Stimulated activated CD4-positive, alpha-beta T cell treated with anti-CD3 and anti-CD28 coated beads, TNF-alpha, amount 100 ng/mL, for 1 hour (primary cell): Measurements from ENCODE around the gene TDRD9.

ENCODE experiments used
- DNase-seq, 3 donors: peaks; one replicate each; pipeline ENCODE4 v3.0.0-alpha.2; 2020; ENCODE audit warnings: low read depth in 3 of 3, low spot score in 1 of 3

The TDRD9 gene

GRCh38 chr14:103890821-103891666 lies 37.2 kb upstream of the TDRD9 start:
- DNase-seq: no peak

GRCh38 chr14:103891667-103892215 lies 36.5 kb upstream of the TDRD9 start:
- DNase-seq: no peak

- DNase-seq: no peak
Measured at GRCh38 chr14:103892247-103892646, 36.0 kb upstream of the TDRD9 start.

- no peak for DNase-seq
Measured at GRCh38 chr14:103894034-103894722, 34.1 kb upstream of the TDRD9 start.

GRCh38 chr14:103894723-103895059 lies 33.6 kb upstream of the TDRD9 start:
- DNase-seq: no peak

- DNase-seq: no peak
Measured at GRCh38 chr14:103896578-103896977, 31.7 kb upstream of the TDRD9 start.

- DNase-seq: no peak
Measured at GRCh38 chr14:103897075-103897947, 30.9 kb upstream of the TDRD9 start.

- DNase-seq: no peak
Measured at GRCh38 chr14:103898204-103898603, 30.1 kb upstream of the TDRD9 start.

GRCh38 chr14:103898711-103899110 lies 29.5 kb upstream of the TDRD9 start:
- no peak for DNase-seq

- no peak for DNase-seq
Measured at GRCh38 chr14:103899316-103899715, 28.9 kb upstream of the TDRD9 start.

GRCh38 chr14:103899833-103900232 lies 28.4 kb upstream of the TDRD9 start:
- no peak for DNase-seq

GRCh38 chr14:103904493-103905107 lies 23.7 kb upstream of the TDRD9 start:
- DNase-seq: no peak

GRCh38 chr14:103905842-103906456 lies 22.3 kb upstream of the TDRD9 start:
- DNase-seq: no peak

GRCh38 chr14:103908580-103908979 lies 19.7 kb upstream of the TDRD9 start:
- no peak for DNase-seq

- DNase-seq: no peak
Measured at GRCh38 chr14:103909531-103910261, 18.6 kb upstream of the TDRD9 start.

- peak; percentile 41 to 50 (median 43) for DNase-seq
Measured at GRCh38 chr14:103910262-103910935, 17.9 kb upstream of the TDRD9 start.

GRCh38 chr14:103910984-103911383 lies 17.3 kb upstream of the TDRD9 start:
- no peak for DNase-seq

- no peak for DNase-seq
Measured at GRCh38 chr14:103915616-103916015, 12.6 kb upstream of the TDRD9 start.

GRCh38 chr14:103916636-103917262 lies 11.5 kb upstream of the TDRD9 start:
- no peak for DNase-seq
